Measurements from ENCODE around the gene FASN.

GRCh38 chr17:82050152-82050760, 47.8 kb downstream of the FASN start:
- TF ChIP-seq POLR2A (IDR thresholded peaks at IDR 0.05), result no peak
- TF ChIP-seq, protein P1, sequence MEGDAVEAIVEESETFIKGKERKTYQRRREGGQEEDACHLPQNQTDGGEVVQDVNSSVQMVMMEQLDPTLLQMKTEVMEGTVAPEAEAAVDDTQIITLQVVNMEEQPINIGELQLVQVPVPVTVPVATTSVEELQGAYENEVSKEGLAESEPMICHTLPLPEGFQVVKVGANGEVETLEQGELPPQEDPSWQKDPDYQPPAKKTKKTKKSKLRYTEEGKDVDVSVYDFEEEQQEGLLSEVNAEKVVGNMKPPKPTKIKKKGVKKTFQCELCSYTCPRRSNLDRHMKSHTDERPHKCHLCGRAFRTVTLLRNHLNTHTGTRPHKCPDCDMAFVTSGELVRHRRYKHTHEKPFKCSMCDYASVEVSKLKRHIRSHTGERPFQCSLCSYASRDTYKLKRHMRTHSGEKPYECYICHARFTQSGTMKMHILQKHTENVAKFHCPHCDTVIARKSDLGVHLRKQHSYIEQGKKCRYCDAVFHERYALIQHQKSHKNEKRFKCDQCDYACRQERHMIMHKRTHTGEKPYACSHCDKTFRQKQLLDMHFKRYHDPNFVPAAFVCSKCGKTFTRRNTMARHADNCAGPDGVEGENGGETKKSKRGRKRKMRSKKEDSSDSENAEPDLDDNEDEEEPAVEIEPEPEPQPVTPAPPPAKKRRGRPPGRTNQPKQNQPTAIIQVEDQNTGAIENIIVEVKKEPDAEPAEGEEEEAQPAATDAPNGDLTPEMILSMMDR (IDR thresholded peaks at IDR 0.05), result no peak

Data from right lobe of liver (tissue), 4 donors.